DOHH2 (cell line): ENCODE results near the gene IL6.

ENCODE experiments used
- H3F3A ChIP-seq: fragments of 200-600 bp; sonication (generic), shearing (Covaris generic); 2 replicates; pipeline ENCODE4 v1.6.0; 2016; ENCODE audit warnings: antibody characterized with exemption, mild to moderate bottlenecking; ENCODE audit not compliant: control insufficient read depth, insufficient read depth
- H3K27ac ChIP-seq: fragments of 200-600 bp; sonication (generic); 2 replicates; pipeline ENCODE4 v1.5.1; 2014; ENCODE audit warnings: low read depth, mild to moderate bottlenecking, low read length, moderate library complexity
- H3K27me3 ChIP-seq: fragments of 200-600 bp; sonication (generic); 2 replicates; pipeline ENCODE4 v1.6.1; 2014; ENCODE audit warnings: mild to moderate bottlenecking, low read length, mixed read lengths; ENCODE audit not compliant: control insufficient read depth
- H3K36me3 ChIP-seq: fragments of 200-600 bp; sonication (generic); 2 replicates; pipeline ENCODE4 v1.6.1; 2014; ENCODE audit warnings: mild to moderate bottlenecking, low read length, moderate library complexity, mixed read lengths; ENCODE audit not compliant: control insufficient read depth
- H3K4me1 ChIP-seq: fragments of 200-600 bp; sonication (generic); 2 replicates; pipeline ENCODE4 v1.6.1; 2014; ENCODE audit warnings: mild to moderate bottlenecking, low read length, mixed read lengths; ENCODE audit not compliant: control insufficient read depth
- H3K4me2 ChIP-seq: fragments of 200-600 bp; sonication (generic); 2 replicates; pipeline ENCODE4 v1.6.0; 2014; ENCODE audit warnings: mild to moderate bottlenecking, low read length, moderate library complexity
- H3K4me3 ChIP-seq: fragments of 200-600 bp; sonication (generic); 2 replicates; pipeline ENCODE4 v1.5.1; 2014; ENCODE audit warnings: mild to moderate bottlenecking, low read length, mixed read lengths
- H3K79me2 ChIP-seq: fragments of 200-600 bp; sonication (generic); 2 replicates; pipeline ENCODE4 v1.6.1; 2014; ENCODE audit warnings: mild to moderate bottlenecking, low read length, mixed read lengths; ENCODE audit not compliant: control insufficient read depth
- H3K9me2 ChIP-seq: fragments of 200-600 bp; sonication (generic); replicated peaks from 2 replicates; pipeline ENCODE4 v1.6.1; 2014; ENCODE audit warnings: mild to moderate bottlenecking, low read length, mixed read lengths; ENCODE audit not compliant: control insufficient read depth
- H3K9me3 ChIP-seq: fragments of 200-600 bp; sonication (generic); 2 replicates; pipeline ENCODE4 v1.6.1; 2014; ENCODE audit warnings: antibody characterized with exemption, low read length, mixed read lengths; ENCODE audit not compliant: control insufficient read depth, insufficient read depth
- H4K20me1 ChIP-seq: fragments of 200-600 bp; sonication (generic); 2 replicates; pipeline ENCODE4 v1.6.0; 2014; ENCODE audit warnings: low read depth, mild to moderate bottlenecking, antibody characterized with exemption, low read length, moderate library complexity; ENCODE audit not compliant: control insufficient read depth, insufficient read depth
- EZH2phosphoT487 ChIP-seq: fragments of 200-600 bp; sonication (generic); IDR thresholded peaks from 2 replicates; pipeline ENCODE4 v1.6.1; 2017; ENCODE audit warnings: borderline replicate concordance, mild to moderate bottlenecking, antibody characterized with exemption, low read length, moderate library complexity, mixed read lengths
- TF ChIP-seq, protein P1 (sequence below): fragments of 200-600 bp; sonication (generic); IDR thresholded peaks from one replicate; pipeline ENCODE4 v1.5.1; 2014; ENCODE audit warnings: antibody characterized with exemption, mild to moderate bottlenecking, low read depth, low read length; ENCODE audit not compliant: poor library complexity, severe bottlenecking

Gene IL6

GRCh38 chr7:22751341-22751740 lies 24.3 kb downstream of the IL6 start:
- H3K27me3 ChIP-seq = peaks cover under 1% of the 10 kb centered on the region; the same call in 1 of the 2 replicates
- no peak overlapping the region for H3K4me3 ChIP-seq
- H3K4me1 ChIP-seq = no peaks in the 10 kb centered on the region
- no peaks in the 10 kb centered on the region for H3K9me3 ChIP-seq
- no peak for TF ChIP-seq EZH2phosphoT487
- TF ChIP-seq, protein P1, sequence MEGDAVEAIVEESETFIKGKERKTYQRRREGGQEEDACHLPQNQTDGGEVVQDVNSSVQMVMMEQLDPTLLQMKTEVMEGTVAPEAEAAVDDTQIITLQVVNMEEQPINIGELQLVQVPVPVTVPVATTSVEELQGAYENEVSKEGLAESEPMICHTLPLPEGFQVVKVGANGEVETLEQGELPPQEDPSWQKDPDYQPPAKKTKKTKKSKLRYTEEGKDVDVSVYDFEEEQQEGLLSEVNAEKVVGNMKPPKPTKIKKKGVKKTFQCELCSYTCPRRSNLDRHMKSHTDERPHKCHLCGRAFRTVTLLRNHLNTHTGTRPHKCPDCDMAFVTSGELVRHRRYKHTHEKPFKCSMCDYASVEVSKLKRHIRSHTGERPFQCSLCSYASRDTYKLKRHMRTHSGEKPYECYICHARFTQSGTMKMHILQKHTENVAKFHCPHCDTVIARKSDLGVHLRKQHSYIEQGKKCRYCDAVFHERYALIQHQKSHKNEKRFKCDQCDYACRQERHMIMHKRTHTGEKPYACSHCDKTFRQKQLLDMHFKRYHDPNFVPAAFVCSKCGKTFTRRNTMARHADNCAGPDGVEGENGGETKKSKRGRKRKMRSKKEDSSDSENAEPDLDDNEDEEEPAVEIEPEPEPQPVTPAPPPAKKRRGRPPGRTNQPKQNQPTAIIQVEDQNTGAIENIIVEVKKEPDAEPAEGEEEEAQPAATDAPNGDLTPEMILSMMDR = no peak
- no peak overlapping the region for H3K4me2 ChIP-seq
- H3K27ac ChIP-seq = no peak overlapping the region
- no peaks in the 10 kb centered on the region for H3K9me2 ChIP-seq
- no peaks in the 10 kb centered on the region for H3K79me2 ChIP-seq
- no peaks in the 10 kb centered on the region for H4K20me1 ChIP-seq
- H3K36me3 ChIP-seq = no peaks in the 10 kb centered on the region
- H3F3A ChIP-seq = no peaks in the 10 kb centered on the region

- peaks cover 21% of the 10 kb centered on the region for H3K27me3 ChIP-seq
- no peak overlapping the region for H3K27ac ChIP-seq
- no peaks in the 10 kb centered on the region for H3K4me1 ChIP-seq
- TF ChIP-seq EZH2phosphoT487 = no peak
- TF ChIP-seq, protein P1 = no peak
- H3F3A ChIP-seq = no peaks in the 10 kb centered on the region
- H4K20me1 ChIP-seq = no peaks in the 10 kb centered on the region
- peaks cover 4% of the 10 kb centered on the region for H3K9me3 ChIP-seq
- no peaks in the 10 kb centered on the region for H3K9me2 ChIP-seq
- H3K4me2 ChIP-seq = no peak overlapping the region
- H3K36me3 ChIP-seq = no peaks in the 10 kb centered on the region
- no peaks in the 10 kb centered on the region for H3K79me2 ChIP-seq
- no peak overlapping the region for H3K4me3 ChIP-seq
These were observed 30.5 kb downstream of the IL6 start for GRCh38 chr7:22757338-22757994.

GRCh38 chr7:22758576-22758975 lies 31.6 kb downstream of the IL6 start:
- Histone ChIP-seq H3F3A (no peaks in the 10 kb centered on the region), H3K9me3 (peaks cover 4% of the 10 kb centered on the region), H3K79me2 (no peaks in the 10 kb centered on the region), H4K20me1 (no peaks in the 10 kb centered on the region), H3K27me3 (peaks cover 21% of the 10 kb centered on the region), H3K4me3 (no peak overlapping the region), H3K4me2 (no peak overlapping the region), H3K4me1 (no peaks in the 10 kb centered on the region), H3K9me2 (no peaks in the 10 kb centered on the region), H3K27ac (no peak overlapping the region), H3K36me3 (no peaks in the 10 kb centered on the region)
- TF ChIP-seq, protein P1 = no peak
- TF ChIP-seq EZH2phosphoT487 = no peak
